Karpas-422 (cell line): ENCODE measurements around the gene MACROD2. TPM values are rescaled to one million over a fixed set of nuclear protein-coding genes. Genes with fewer than 3 reads are reported as not detected.

Experiments
- DNase-seq: peaks from one replicate; pipeline ENCODE4 v3.0.0-alpha.2; 2015
- H2AFZ ChIP-seq: fragments of 200-600 bp; sonication (generic); 2 replicates; pipeline ENCODE4 v1.6.1; 2014; ENCODE audit warnings: antibody characterized with exemption, low read length, mixed read lengths
- H3K27ac ChIP-seq: fragments of 200-600 bp; sonication (generic); 2 replicates; pipeline ENCODE4 v1.5.1; 2014; ENCODE audit warnings: mild to moderate bottlenecking, low read length, moderate library complexity
- H3K27me3 ChIP-seq: fragments of 200-600 bp; sonication (generic); 2 replicates; pipeline ENCODE4 v1.6.1; 2014; ENCODE audit warnings: low read length, mixed read lengths
- H3K36me3 ChIP-seq: fragments of 200-600 bp; sonication (generic); 2 replicates; pipeline ENCODE4 v1.6.1; 2014; ENCODE audit warnings: low read length, mixed read lengths; ENCODE audit not compliant: insufficient read depth
- H3K4me1 ChIP-seq: fragments of 200-600 bp; sonication (generic); 2 replicates; pipeline ENCODE4 v1.6.1; 2014; ENCODE audit warnings: mild to moderate bottlenecking, low read length, mixed read lengths
- H3K4me2 ChIP-seq: fragments of 200-600 bp; sonication (generic); 2 replicates; pipeline ENCODE4 v1.6.1; 2014; ENCODE audit warnings: low read length, low read depth, mild to moderate bottlenecking; ENCODE audit not compliant: poor library complexity, severe bottlenecking
- H3K4me3 ChIP-seq: fragments of 200-600 bp; sonication (generic); 2 replicates; pipeline ENCODE4 v1.5.1; 2014; ENCODE audit warnings: mild to moderate bottlenecking, antibody characterized with exemption, low read length, mixed read lengths
- H3K79me2 ChIP-seq: fragments of 200-600 bp; sonication (generic); 2 replicates; pipeline ENCODE4 v1.6.1; 2014; ENCODE audit warnings: mild to moderate bottlenecking, low read length, mixed read lengths
- H3K9ac ChIP-seq: fragments of 200-600 bp; sonication (generic); 2 replicates; pipeline ENCODE4 v1.6.0; 2014; ENCODE audit warnings: low read length
- H3K9me2 ChIP-seq: fragments of 200-600 bp; sonication (generic), shearing (Covaris generic); replicated peaks from 2 replicates; pipeline ENCODE4 v1.6.0; 2014; ENCODE audit warnings: mild to moderate bottlenecking, low read length, moderate library complexity; ENCODE audit not compliant: insufficient read depth
- H3K9me3 ChIP-seq: fragments of 300-700, 200-600 bp; sonication (generic); 2 replicates; pipeline ENCODE4 v1.6.1; 2014; ENCODE audit warnings: low read length, mixed read lengths
- H4K20me1 ChIP-seq: fragments of 200-600 bp; sonication (generic); 2 replicates; pipeline ENCODE4 v1.6.1; 2014; ENCODE audit warnings: mild to moderate bottlenecking, antibody characterized with exemption, low read length, low read depth; ENCODE audit not compliant: insufficient read depth
- total RNA-seq: library from RNA; depleted of rRNA; stranded (reverse); fragments of >200 nt; shearing (Covaris generic); gene quantifications from 2 replicates; pipeline ENCODE4 v1.2.3, GENCODE V29; 2014; ENCODE audit warnings: low replicate concordance

Gene MACROD2
- total RNA-seq, 1 experiment from 2014 or later = 0.15 TPM

DNA sequence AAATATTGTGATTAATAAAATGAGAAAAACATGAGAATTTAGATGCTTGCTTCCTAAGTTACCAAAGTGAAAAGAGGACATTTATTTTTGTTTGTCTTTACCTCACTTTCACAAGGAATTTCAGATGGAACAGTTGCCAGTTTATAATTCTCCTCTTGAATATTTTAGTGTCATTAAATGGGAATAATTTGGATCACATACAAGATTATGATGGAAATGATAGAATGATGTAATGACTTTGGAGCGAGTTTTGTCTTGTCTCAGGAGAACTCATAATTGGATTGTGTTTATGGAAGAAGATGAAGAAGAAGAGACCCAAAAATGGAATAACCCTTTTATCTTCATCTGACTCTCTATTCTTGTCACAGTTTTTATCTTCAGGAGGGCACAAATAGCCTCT lies 515.0 kb downstream of the MACROD2 start:
- Histone ChIP-seq H3K4me2 (no peak overlapping the region), H3K9ac (no peak overlapping the region), H3K27me3 (no peaks in the 10 kb centered on the region)

DNA sequence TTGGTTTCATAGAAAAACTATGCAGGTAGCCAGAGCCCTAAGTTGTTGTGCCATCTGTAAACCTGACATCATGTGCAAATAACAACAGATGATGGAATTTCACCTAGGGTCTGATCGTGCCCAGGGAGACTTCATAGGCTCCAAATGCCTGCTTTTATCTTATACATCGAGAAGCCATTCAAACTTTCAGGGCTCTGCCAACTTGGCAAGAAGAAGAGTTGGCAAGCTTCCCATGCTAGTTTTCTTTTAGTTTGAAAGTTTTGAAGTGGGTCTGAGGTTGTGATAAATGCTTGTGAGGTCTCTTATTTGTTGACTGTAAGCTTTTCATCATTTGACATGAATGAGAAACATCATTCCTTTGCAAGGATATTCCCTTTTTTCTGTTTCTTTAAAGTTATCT lies 517.5 kb downstream of the MACROD2 start:
- no peaks in the 10 kb centered on the region for H4K20me1 ChIP-seq
- no peaks in the 10 kb centered on the region for H3K36me3 ChIP-seq
- no peak overlapping the region for H3K4me3 ChIP-seq
- H3K27me3 ChIP-seq = no peaks in the 10 kb centered on the region
- H3K4me2 ChIP-seq = no peak overlapping the region
- no peak overlapping the region for H3K9ac ChIP-seq
- no peak for DNase-seq
- no peaks in the 10 kb centered on the region for H3K9me3 ChIP-seq
- H3K79me2 ChIP-seq = no peaks in the 10 kb centered on the region
- no peaks in the 10 kb centered on the region for H3K4me1 ChIP-seq
- no peaks in the 10 kb centered on the region for H3K9me2 ChIP-seq
- H2AFZ ChIP-seq = no peak overlapping the region
- no peak overlapping the region for H3K27ac ChIP-seq

More for the DNA sequence above, 515.0 kb downstream of the MACROD2 start:
- H3K27ac ChIP-seq = no peak overlapping the region
- no peaks in the 10 kb centered on the region for H3K9me2 ChIP-seq
- H4K20me1 ChIP-seq = no peaks in the 10 kb centered on the region
- H3K36me3 ChIP-seq = no peaks in the 10 kb centered on the region
- H3K4me1 ChIP-seq = no peaks in the 10 kb centered on the region
- no peak overlapping the region for H3K4me3 ChIP-seq
- no peaks in the 10 kb centered on the region; the same call in 1 of the 2 replicates for H3K9me3 ChIP-seq
- DNase-seq = no peak
- no peak overlapping the region for H2AFZ ChIP-seq
- H3K79me2 ChIP-seq = no peaks in the 10 kb centered on the region

GRCh38 chr20:14518648-14519047 lies 523.3 kb downstream of the MACROD2 start:
- H3K4me2 ChIP-seq = no peak overlapping the region
- no peaks in the 10 kb centered on the region for H3K4me1 ChIP-seq
- H3K9me2 ChIP-seq = no peaks in the 10 kb centered on the region; the same call in 1 of the 2 replicates
- no peak for DNase-seq
- no peak overlapping the region for H2AFZ ChIP-seq
- H4K20me1 ChIP-seq = no peaks in the 10 kb centered on the region
- no peaks in the 10 kb centered on the region for H3K27me3 ChIP-seq
- H3K4me3 ChIP-seq = no peak overlapping the region
- H3K9ac ChIP-seq = no peak overlapping the region
- H3K36me3 ChIP-seq = no peaks in the 10 kb centered on the region
- H3K79me2 ChIP-seq = no peaks in the 10 kb centered on the region
- no peak overlapping the region for H3K27ac ChIP-seq
- H3K9me3 ChIP-seq = no peaks in the 10 kb centered on the region

- Histone ChIP-seq H4K20me1 (no peaks in the 10 kb centered on the region), H3K36me3 (no peaks in the 10 kb centered on the region), H3K4me2 (no peak overlapping the region), H3K79me2 (no peaks in the 10 kb centered on the region), H3K4me3 (no peak overlapping the region), H3K9me2 (no peaks in the 10 kb centered on the region; the same call in 1 of the 2 replicates), H3K27ac (no peak overlapping the region), H3K27me3 (no peaks in the 10 kb centered on the region), H2AFZ (no peak overlapping the region), H3K9ac (no peak overlapping the region), H3K9me3 (no peaks in the 10 kb centered on the region), H3K4me1 (no peaks in the 10 kb centered on the region)
- no peak for DNase-seq
Observed at GRCh38 chr20:14521016-14521415, 525.7 kb downstream of the MACROD2 start.

- H3K4me3 ChIP-seq = no peak overlapping the region
- no peaks in the 10 kb centered on the region for H3K36me3 ChIP-seq
- no peaks in the 10 kb centered on the region for H3K4me1 ChIP-seq
- DNase-seq = no peak
- H4K20me1 ChIP-seq = no peaks in the 10 kb centered on the region
- no peak overlapping the region for H3K27ac ChIP-seq
- no peaks in the 10 kb centered on the region for H3K9me3 ChIP-seq
- H3K4me2 ChIP-seq = no peak overlapping the region
- H3K9ac ChIP-seq = no peak overlapping the region
- H3K79me2 ChIP-seq = no peaks in the 10 kb centered on the region
- no peak overlapping the region for H2AFZ ChIP-seq
- H3K27me3 ChIP-seq = no peaks in the 10 kb centered on the region
- H3K9me2 ChIP-seq = no peaks in the 10 kb centered on the region; the same call in 1 of the 2 replicates
Observed at GRCh38 chr20:14521436-14521835, 526.1 kb downstream of the MACROD2 start.

GRCh38 chr20:14522595-14522994 lies 527.3 kb downstream of the MACROD2 start:
- no peak overlapping the region for H3K4me2 ChIP-seq
- no peak overlapping the region for H3K9ac ChIP-seq
- H3K9me3 ChIP-seq = no peaks in the 10 kb centered on the region
- no peak overlapping the region for H3K4me3 ChIP-seq
- no peaks in the 10 kb centered on the region for H3K27me3 ChIP-seq
- no peak overlapping the region for H2AFZ ChIP-seq
- no peak overlapping the region for H3K27ac ChIP-seq
- DNase-seq = no peak
- H4K20me1 ChIP-seq = no peaks in the 10 kb centered on the region
- H3K36me3 ChIP-seq = no peaks in the 10 kb centered on the region
- no peaks in the 10 kb centered on the region for H3K79me2 ChIP-seq
- H3K4me1 ChIP-seq = no peaks in the 10 kb centered on the region
- H3K9me2 ChIP-seq = no peaks in the 10 kb centered on the region; the same call in 1 of the 2 replicates

DNA sequence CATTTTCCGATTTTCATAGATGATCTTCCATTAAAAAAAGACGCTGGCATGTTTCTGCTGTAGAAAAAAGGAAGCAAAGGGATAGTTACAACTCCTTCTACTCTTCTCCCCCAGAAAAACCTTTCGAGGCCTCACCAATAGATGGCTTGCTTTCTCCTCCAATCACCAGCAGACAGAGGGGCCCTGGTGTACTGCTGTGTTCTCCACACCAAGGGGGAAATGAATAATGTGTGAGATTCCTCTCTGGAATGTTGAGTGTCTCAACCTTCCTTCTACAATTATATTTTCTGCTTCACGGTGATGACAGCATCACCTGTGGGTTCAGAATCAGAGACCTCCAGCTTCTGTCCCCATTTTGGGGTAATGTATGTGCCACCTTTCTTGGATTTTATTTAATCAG lies 527.8 kb downstream of the MACROD2 start:
- Histone ChIP-seq H2AFZ (no peak overlapping the region), H3K4me3 (no peak overlapping the region), H3K79me2 (no peaks in the 10 kb centered on the region), H3K4me1 (no peaks in the 10 kb centered on the region), H4K20me1 (no peaks in the 10 kb centered on the region), H3K27ac (no peak overlapping the region), H3K9me2 (no peaks in the 10 kb centered on the region; the same call in 1 of the 2 replicates), H3K36me3 (no peaks in the 10 kb centered on the region), H3K9me3 (no peaks in the 10 kb centered on the region), H3K9ac (no peak overlapping the region), H3K27me3 (no peaks in the 10 kb centered on the region), H3K4me2 (no peak overlapping the region)
- DNase-seq = no peak

DNA sequence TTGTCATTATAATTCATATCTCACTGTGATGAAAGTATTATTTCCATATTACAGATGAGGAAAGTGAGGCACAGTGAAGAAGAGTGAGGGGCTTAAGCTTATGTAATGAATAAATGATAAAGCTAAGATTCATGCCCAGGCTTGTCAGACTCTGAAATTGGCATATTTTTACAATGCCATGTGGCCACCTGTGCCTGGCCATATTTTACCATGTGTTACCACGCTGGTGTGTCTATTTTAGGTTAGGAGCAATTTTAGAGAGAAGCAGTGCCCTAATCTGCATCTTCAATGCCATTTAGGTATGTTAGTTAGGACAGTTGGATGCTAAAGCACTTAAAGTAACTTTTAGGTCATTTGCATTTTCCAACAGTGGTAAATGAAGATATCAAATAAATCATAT lies 530.1 kb downstream of the MACROD2 start:
- no peak for DNase-seq
- H3K4me1 ChIP-seq = no peaks in the 10 kb centered on the region
- H3K27ac ChIP-seq = no peak overlapping the region
- H4K20me1 ChIP-seq = no peaks in the 10 kb centered on the region
- no peaks in the 10 kb centered on the region for H3K9me3 ChIP-seq
- no peak overlapping the region for H2AFZ ChIP-seq
- H3K9ac ChIP-seq = no peak overlapping the region
- no peak overlapping the region for H3K4me3 ChIP-seq
- no peaks in the 10 kb centered on the region for H3K79me2 ChIP-seq
- H3K36me3 ChIP-seq = no peaks in the 10 kb centered on the region
- H3K27me3 ChIP-seq = no peaks in the 10 kb centered on the region
- no peaks in the 10 kb centered on the region; the same call in 1 of the 2 replicates for H3K9me2 ChIP-seq
- H3K4me2 ChIP-seq = no peak overlapping the region

GRCh38 chr20:14526891-14527290 lies 531.6 kb downstream of the MACROD2 start:
- H3K4me2 ChIP-seq = no peak overlapping the region
- no peaks in the 10 kb centered on the region for H3K4me1 ChIP-seq
- H3K4me3 ChIP-seq = no peak overlapping the region
- H4K20me1 ChIP-seq = no peaks in the 10 kb centered on the region
- H3K9ac ChIP-seq = no peak overlapping the region
- no peaks in the 10 kb centered on the region for H3K9me3 ChIP-seq
- H2AFZ ChIP-seq = no peak overlapping the region
- no peaks in the 10 kb centered on the region; the same call in 1 of the 2 replicates for H3K9me2 ChIP-seq
- no peaks in the 10 kb centered on the region for H3K36me3 ChIP-seq
- H3K27ac ChIP-seq = no peak overlapping the region
- DNase-seq = no peak
- no peaks in the 10 kb centered on the region for H3K27me3 ChIP-seq
- H3K79me2 ChIP-seq = no peaks in the 10 kb centered on the region
